ENCODE measurements around the gene TNNT2. TPM values are rescaled to one million over a fixed set of nuclear protein-coding genes. Genes with fewer than 3 reads are reported as not detected.

The TNNT2 gene
- total RNA-seq, 4 donors from 2014 or later: 6.6 to 128 (median 45.7) TPM

DNA sequence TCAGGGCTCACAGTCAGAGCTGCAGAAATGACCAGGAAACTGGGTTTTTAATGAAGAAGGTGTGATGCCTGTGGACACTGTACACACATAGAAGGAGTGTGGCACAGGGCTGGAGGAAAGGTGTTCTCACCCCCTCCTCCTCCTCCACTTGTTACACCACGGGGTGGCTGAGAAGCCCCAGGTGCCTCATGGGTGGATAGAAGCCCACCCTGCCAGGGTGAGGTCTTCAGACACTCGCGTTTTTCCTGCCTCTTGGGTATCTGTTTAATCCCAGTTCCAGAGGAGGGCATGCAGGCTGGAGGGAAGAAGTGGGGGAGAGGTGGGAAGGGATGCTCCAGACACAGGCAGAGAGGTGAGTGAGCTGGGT is 31.3 kb upstream of the TNNT2 start:
- Histone ChIP-seq H3K4me3 (no peak overlapping the region), H3K36me3 (peaks cover 0 to 7% (median 0%) of the 10 kb centered on the region in 3 donors), H3K4me1 (no peaks in the 10 kb centered on the region), H3K27ac (no peak overlapping the region), H3K27me3 (no peaks in the 10 kb centered on the region), H3K9me3 (no peaks in the 10 kb centered on the region)
- no peak for DNase-seq (ENCODE audit: low spot score in 2 of 2)
- WGBS, 2 donors: 67 to 77% methylated on average over 3 of the region's 3 CpGs
- no peak for TF ChIP-seq EP300 (IDR thresholded peaks at IDR 0.05)
- TF ChIP-seq, protein P1, sequence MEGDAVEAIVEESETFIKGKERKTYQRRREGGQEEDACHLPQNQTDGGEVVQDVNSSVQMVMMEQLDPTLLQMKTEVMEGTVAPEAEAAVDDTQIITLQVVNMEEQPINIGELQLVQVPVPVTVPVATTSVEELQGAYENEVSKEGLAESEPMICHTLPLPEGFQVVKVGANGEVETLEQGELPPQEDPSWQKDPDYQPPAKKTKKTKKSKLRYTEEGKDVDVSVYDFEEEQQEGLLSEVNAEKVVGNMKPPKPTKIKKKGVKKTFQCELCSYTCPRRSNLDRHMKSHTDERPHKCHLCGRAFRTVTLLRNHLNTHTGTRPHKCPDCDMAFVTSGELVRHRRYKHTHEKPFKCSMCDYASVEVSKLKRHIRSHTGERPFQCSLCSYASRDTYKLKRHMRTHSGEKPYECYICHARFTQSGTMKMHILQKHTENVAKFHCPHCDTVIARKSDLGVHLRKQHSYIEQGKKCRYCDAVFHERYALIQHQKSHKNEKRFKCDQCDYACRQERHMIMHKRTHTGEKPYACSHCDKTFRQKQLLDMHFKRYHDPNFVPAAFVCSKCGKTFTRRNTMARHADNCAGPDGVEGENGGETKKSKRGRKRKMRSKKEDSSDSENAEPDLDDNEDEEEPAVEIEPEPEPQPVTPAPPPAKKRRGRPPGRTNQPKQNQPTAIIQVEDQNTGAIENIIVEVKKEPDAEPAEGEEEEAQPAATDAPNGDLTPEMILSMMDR (IDR thresholded peaks at IDR 0.05): no peak
- TF ChIP-seq POLR2A (IDR thresholded peaks at IDR 0.05): no peak

DNA sequence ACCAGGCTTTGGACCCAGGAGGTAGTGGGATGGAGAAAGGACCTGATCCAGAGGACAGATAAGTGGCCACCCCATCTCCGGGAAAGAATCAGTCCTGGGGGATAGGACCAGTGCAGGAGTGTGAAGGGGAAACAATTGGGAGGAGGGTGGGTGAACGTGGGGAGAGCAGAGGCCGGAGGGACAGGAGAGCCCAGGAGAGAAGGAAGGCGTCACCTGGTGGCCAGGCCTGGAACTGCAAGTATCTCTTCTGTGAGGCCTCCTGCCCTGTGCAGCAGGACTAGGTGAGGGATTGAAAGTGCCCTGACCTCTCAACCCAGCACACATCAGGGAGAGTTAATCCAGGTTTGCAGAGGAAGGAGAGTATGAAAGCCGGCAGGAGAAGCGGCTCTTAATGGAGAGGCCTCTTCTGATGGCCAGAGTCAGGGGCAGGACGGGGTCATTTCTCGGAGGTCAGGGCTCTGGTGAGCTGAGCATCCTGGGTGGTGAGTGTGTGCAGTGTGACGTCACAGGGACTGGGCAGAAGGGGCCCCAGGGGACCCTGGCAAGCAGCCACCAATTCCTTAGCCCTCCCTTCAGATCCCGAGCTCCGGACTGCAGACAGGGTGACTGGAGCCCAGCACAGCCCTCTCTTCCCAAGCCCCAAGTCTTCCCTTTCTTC is 30.8 kb upstream of the TNNT2 start:
- Histone ChIP-seq H3K27ac (no peak overlapping the region), H3K36me3 (peaks cover 0 to 7% (median 0%) of the 10 kb centered on the region in 3 donors), H3K27me3 (no peaks in the 10 kb centered on the region), H3K9me3 (no peaks in the 10 kb centered on the region), H3K4me1 (no peaks in the 10 kb centered on the region), H3K4me3 (no peak overlapping the region)
- 27 to 28% methylated on average over 11 of the region's 11 CpGs for WGBS, 2 donors
- TF ChIP-seq, protein P1 (IDR thresholded peaks at IDR 0.05): peak; percentile 86 to 98 (median 91)
- TF ChIP-seq EP300 (IDR thresholded peaks at IDR 0.05) (no peak), POLR2A (IDR thresholded peaks at IDR 0.05) (no peak)
- peak; percentile 70 to 87 for DNase-seq (ENCODE audit: low spot score in 2 of 2)

DNA sequence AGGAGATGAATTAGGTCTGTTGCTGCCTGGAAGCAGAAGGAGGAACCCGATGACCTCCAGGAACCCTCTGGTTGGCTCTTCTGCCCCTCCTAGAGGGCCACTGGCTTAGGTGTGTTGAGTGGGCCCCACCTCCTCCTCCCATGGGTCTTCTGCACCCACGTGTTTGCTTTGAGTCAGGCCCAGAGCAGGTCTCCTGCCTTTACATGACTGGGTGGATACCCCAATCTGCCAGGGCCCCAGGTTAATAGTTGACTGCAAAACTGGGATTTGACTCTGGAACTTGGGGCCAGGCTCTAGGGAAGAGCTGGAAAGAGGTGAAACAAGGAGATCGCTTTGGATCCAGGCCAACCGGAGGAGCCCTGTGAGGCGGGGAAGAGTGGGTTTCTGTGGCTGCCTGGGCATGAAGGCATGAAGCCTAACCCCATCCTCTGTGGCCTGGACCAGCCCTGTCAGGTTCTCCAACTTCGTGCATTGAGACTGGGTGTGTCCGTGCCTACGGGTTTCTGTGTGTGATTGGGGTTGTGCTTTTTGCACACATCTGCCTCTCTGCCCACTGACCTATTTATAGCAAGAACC is 29.4 kb upstream of the TNNT2 start:
- H3K4me1 ChIP-seq: no peaks in the 10 kb centered on the region
- H3K9me3 ChIP-seq: no peaks in the 10 kb centered on the region
- no peaks in the 10 kb centered on the region for H3K27me3 ChIP-seq
- no peak overlapping the region for H3K27ac ChIP-seq
- H3K4me3 ChIP-seq: no peak overlapping the region
- TF ChIP-seq POLR2A (IDR thresholded peaks at IDR 0.05) (no peak), EP300 (IDR thresholded peaks at IDR 0.05) (no peak)
- TF ChIP-seq, protein P1 (IDR thresholded peaks at IDR 0.05): no peak
- H3K36me3 ChIP-seq: peaks cover 0 to 3% (median 0%) of the 10 kb centered on the region in 3 donors
- no peak for DNase-seq (ENCODE audit: low spot score in 2 of 2)
- 77 to 87% methylated on average over 8 of the region's 8 CpGs for WGBS, 2 donors

DNA sequence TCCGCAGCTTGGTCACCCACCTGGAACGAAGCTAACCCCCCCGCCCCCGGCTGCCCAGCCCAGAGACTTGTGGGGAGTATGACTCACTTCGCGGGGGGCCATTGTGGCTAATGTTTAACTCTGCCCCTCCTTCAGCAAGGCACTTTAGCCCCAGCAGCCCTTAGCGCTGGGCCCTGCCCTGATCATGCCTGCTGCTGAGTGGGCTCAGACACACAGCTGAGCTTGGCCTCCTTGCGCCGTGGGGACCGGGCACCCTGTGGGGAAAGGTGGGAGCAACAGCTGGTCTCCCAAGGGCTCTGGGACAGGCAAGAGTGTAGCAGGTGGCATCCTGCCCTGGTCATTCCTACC is 28.0 kb upstream of the TNNT2 start:
- TF ChIP-seq, protein P1 (IDR thresholded peaks at IDR 0.05): no peak
- TF ChIP-seq EP300 (IDR thresholded peaks at IDR 0.05) (no peak), POLR2A (IDR thresholded peaks at IDR 0.05) (no peak)
- no peaks in the 10 kb centered on the region for H3K36me3 ChIP-seq
- 75 to 80% methylated on average over 7 to 10 of the region's 10 CpGs for WGBS, 2 donors

DNA sequence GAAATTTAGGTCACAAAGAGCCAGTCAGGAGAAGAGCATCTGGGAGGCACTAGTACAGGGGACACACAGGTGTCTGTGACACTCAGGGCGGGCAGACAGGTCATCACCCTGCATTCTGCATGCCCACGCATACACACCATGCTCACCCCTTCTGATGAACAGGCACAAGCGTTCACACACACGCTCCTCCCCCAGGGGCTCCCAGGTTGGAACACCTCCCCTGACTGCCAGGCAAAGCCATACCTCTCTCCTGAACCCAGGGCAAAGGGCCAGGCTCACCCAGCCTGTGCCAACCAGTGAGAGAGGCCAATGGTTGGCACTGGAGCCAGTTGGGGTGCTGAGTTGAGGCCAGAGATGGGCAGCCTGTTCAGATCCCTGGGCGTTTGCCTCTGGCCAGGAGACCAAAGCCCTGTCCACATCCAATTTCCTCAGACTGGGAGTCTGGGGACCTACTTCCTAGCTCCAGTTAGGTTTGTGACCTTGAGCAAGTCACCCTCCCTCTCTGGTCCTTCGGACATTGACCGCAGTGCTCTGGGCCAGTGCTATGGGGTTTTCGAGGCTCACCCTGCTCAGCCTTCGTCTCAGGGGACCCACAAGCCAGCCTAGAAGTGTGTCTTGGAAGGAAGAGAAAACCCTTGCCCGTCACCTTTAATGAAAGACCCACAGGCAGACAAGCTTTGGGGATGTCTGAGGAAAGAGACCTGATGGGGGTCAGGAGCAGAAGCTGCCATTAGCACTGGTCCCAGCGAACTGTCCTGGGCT is 27.4 kb upstream of the TNNT2 start:
- DNase-seq (ENCODE audit: low spot score in 2 of 2): no peak
- peaks cover 0 to 3% (median 0%) of the 10 kb centered on the region in 4 donors for H3K4me1 ChIP-seq
- TF ChIP-seq, protein P1 (IDR thresholded peaks at IDR 0.05): no peak
- H3K27me3 ChIP-seq: peaks cover 0 to 6% of the 10 kb centered on the region in 2 donors
- H3K4me3 ChIP-seq: no peak overlapping the region
- WGBS, 2 donors: 85 to 93% methylated on average over 11 of the region's 11 CpGs
- no peaks in the 10 kb centered on the region for H3K9me3 ChIP-seq
- H3K27ac ChIP-seq: peak overlapping the region in 1 of 4 donors; percentile 50
- H3K36me3 ChIP-seq: no peaks in the 10 kb centered on the region

More for the DNA sequence above, 28.0 kb upstream of the TNNT2 start:
- H3K4me3 ChIP-seq: no peak overlapping the region
- DNase-seq (ENCODE audit: low spot score in 2 of 2): no peak
- H3K9me3 ChIP-seq: no peaks in the 10 kb centered on the region
- H3K4me1 ChIP-seq: no peaks in the 10 kb centered on the region
- H3K27ac ChIP-seq: peak overlapping the region in 1 of 4 donors; percentile 50
- peaks cover 0 to 2% of the 10 kb centered on the region in 2 donors for H3K27me3 ChIP-seq

Data from tibial nerve (tissue), 4 donors.